GM21528 (cell line): Measurements from ENCODE around the gene TNFSF4.
"Not testable (repeated sequence)": the region's sequence is repeated elsewhere in the genome, so short reads cannot be mapped to it uniquely, and the experiment has no call there.

Experiments
- ATAC-seq: cut with Tn5 transposase; IDR thresholded peaks from one replicate; pipeline ENCODE4 v1.9.1; 2021; ENCODE audit warnings: mild to moderate bottlenecking, moderate library complexity; ENCODE audit not compliant: unreplicated experiment, low FRiP score

The TNFSF4 gene

GRCh38 chr1:173206816-173207568 lies at the start of gene TNFSF4:
Gene TNFSF4 (minus strand): TSS chr1:173207331. CDS start chr1:173207176, 155 bp downstream.
- ATAC-seq: no peak

GRCh38 chr1:173255214-173255813 lies 48.2 kb upstream of the TNFSF4 start:
- ATAC-seq: no peak

GRCh38 chr1:173253046-173253445 lies 45.9 kb upstream of the TNFSF4 start:
- no peak for ATAC-seq

GRCh38 chr1:173249349-173249748 lies 42.2 kb upstream of the TNFSF4 start:
- no peak for ATAC-seq

- no peak for ATAC-seq
Observed at GRCh38 chr1:173248247-173248940, 41.3 kb upstream of the TNFSF4 start.

GRCh38 chr1:173245892-173246291 lies 38.8 kb upstream of the TNFSF4 start:
- ATAC-seq: no peak

- ATAC-seq: no peak
Observed at GRCh38 chr1:173243300-173243699, 36.2 kb upstream of the TNFSF4 start.

GRCh38 chr1:173241528-173242347 lies 34.6 kb upstream of the TNFSF4 start:
- no peak for ATAC-seq

GRCh38 chr1:173240609-173241008 lies 33.5 kb upstream of the TNFSF4 start:
- no peak for ATAC-seq

GRCh38 chr1:173239058-173239457 lies 31.9 kb upstream of the TNFSF4 start:
- no peak for ATAC-seq

GRCh38 chr1:173234899-173235298 lies 27.8 kb upstream of the TNFSF4 start:
- no peak for ATAC-seq

GRCh38 chr1:173234434-173234833 lies 27.3 kb upstream of the TNFSF4 start:
- ATAC-seq: not testable (repeated sequence)

- not testable (repeated sequence) for ATAC-seq
Observed at GRCh38 chr1:173229031-173229430, 21.9 kb upstream of the TNFSF4 start.

GRCh38 chr1:173224949-173225348 lies 17.8 kb upstream of the TNFSF4 start:
- no peak for ATAC-seq

GRCh38 chr1:173224280-173224892 lies 17.3 kb upstream of the TNFSF4 start:
- no peak for ATAC-seq

- ATAC-seq: no peak
Observed at GRCh38 chr1:173223031-173223380, 15.9 kb upstream of the TNFSF4 start.

- no peak for ATAC-seq
Observed at GRCh38 chr1:173222149-173223030, 15.3 kb upstream of the TNFSF4 start.

GRCh38 chr1:173220157-173220556 lies 13.0 kb upstream of the TNFSF4 start:
- no peak for ATAC-seq

GRCh38 chr1:173213665-173214064 lies 6.5 kb upstream of the TNFSF4 start:
- no peak for ATAC-seq
